Gastroesophageal sphincter (tissue), 4 donors: ENCODE results near the gene VOPP1. TPM values are rescaled to one million over a fixed set of nuclear protein-coding genes. Genes with fewer than 3 reads are reported as not detected.

Experiments used
- ATAC-seq: fragments of 150-250 bp; one replicate; pipeline ENCODE4 v1.9.1; 2016; ENCODE audit warnings: mild to moderate bottlenecking, moderate library complexity
- H3K27ac ChIP-seq, 4 donors: fragments of 200-600 bp; sonication (generic) in 3 of 4; 1 replicate in 3 of 4; 2 replicates in 1 of 4; pipeline ENCODE4 v1.5.1; 2016 to 2019
- H3K27me3 ChIP-seq: fragments of 200-600 bp; sonication (generic); one replicate; pipeline ENCODE4 v1.5.1; 2019
- H3K36me3 ChIP-seq, 2 donors: fragments of 200-600 bp; sonication (generic); one replicate each; pipeline ENCODE4 v1.5.1; 2019; ENCODE audit warnings: control low read depth in 1 of 2
- H3K4me1 ChIP-seq, 3 donors: fragments of 200-600 bp; sonication (generic); 1 replicate in 2 of 3; 2 replicates in 1 of 3; pipeline ENCODE4 v1.5.1; 2016 to 2019; ENCODE audit warnings: control low read depth in 2 of 3
- H3K4me3 ChIP-seq, 2 donors: fragments of 200-600 bp; sonication (generic); one replicate each; pipeline ENCODE4 v1.5.1; 2019; ENCODE audit warnings: mild to moderate bottlenecking in 1 of 2, moderate library complexity in 1 of 2
- H3K9me3 ChIP-seq, 3 donors: fragments of 200-600 bp; sonication (generic); one replicate each; pipeline ENCODE4 v1.5.1; 2017 to 2019; ENCODE audit warnings: control low read depth in 2 of 3
- CTCF ChIP-seq, 4 experiments: fragments of 200-600 bp in 2 of 4; fragments of 450-650 bp in 2 of 4; sonication (generic) in 1 of 4; IDR thresholded peaks; one replicate each; pipeline ENCODE4 v1.5.1; 2017 to 2019; ENCODE audit warnings: antibody characterized with exemption in 4 of 4, mild to moderate bottlenecking in 2 of 4, moderate library complexity in 2 of 4
- EP300 ChIP-seq: sonication (generic); formaldehyde crosslinking; IDR thresholded peaks from one replicate; pipeline ENCODE4 v1.6.1; 2017; ENCODE audit warnings: antibody characterized with exemption, mild to moderate bottlenecking
- POLR2A ChIP-seq, 2 donors: fragments of 450-650 bp; IDR thresholded peaks; one replicate each; pipeline ENCODE4 v1.6.1; 2017; ENCODE audit warnings: antibody characterized with exemption in 2 of 2, mild to moderate bottlenecking in 2 of 2, moderate library complexity in 1 of 2
- POLR2AphosphoS5 ChIP-seq: sonication (generic); formaldehyde crosslinking; IDR thresholded peaks from one replicate; pipeline ENCODE4 v1.6.1; 2017; ENCODE audit warnings: antibody characterized with exemption
- WGBS, 2 donors: methylation state at CpG; one replicate each; pipeline ENCODE4 v1.1.5; 2018; ENCODE audit warnings: low coverage in 1 of 2; 5-methylcytosine and 5-hydroxymethylcytosine counted together
- total RNA-seq, 4 donors: library from RNA; depleted of rRNA; stranded (reverse); fragments of >200 nt; gene quantifications; one replicate each; pipeline ENCODE4 v1.1.0, GENCODE V29; 2016

The VOPP1 gene
- total RNA-seq, 4 donors from 2014 or later = 20.5 to 51.6 (median 33.4) TPM

GRCh38 chr7:55575733-55576132 lies 3.4 kb upstream of the VOPP1 start:
- 73 to 79% methylated on average over 3 to 4 of the region's 4 CpGs for WGBS, 2 donors
- TF ChIP-seq POLR2AphosphoS5 = no peak
- TF ChIP-seq CTCF (IDR thresholded peaks at IDR 0.05) = no peak
- no peak for TF ChIP-seq EP300
- no peak for TF ChIP-seq POLR2A (IDR thresholded peaks at IDR 0.05)
- Histone ChIP-seq H3K4me3 (no peak overlapping the region), H3K27me3 (no peaks in the 10 kb centered on the region), H3K36me3 (no peaks in the 10 kb centered on the region), H3K27ac (no peak overlapping the region), H3K4me1 (peaks cover 0 to 32% (median 17%) of the 10 kb centered on the region in 3 donors), H3K9me3 (no peaks in the 10 kb centered on the region)
- no peak for ATAC-seq

GRCh38 chr7:55575098-55575497 lies 2.8 kb upstream of the VOPP1 start:
- Histone ChIP-seq H3K4me1 (peaks cover 0 to 38% (median 22%) of the 10 kb centered on the region in 3 donors), H3K9me3 (no peaks in the 10 kb centered on the region), H3K36me3 (no peaks in the 10 kb centered on the region), H3K4me3 (no peak overlapping the region), H3K27ac (no peak overlapping the region), H3K27me3 (no peaks in the 10 kb centered on the region)
- 65 to 69% methylated on average over 3 to 9 of the region's 9 CpGs for WGBS, 2 donors
- ATAC-seq = no peak
- no peak for TF ChIP-seq POLR2AphosphoS5
- no peak for TF ChIP-seq CTCF (IDR thresholded peaks at IDR 0.05)
- TF ChIP-seq EP300 = no peak
- no peak for TF ChIP-seq POLR2A (IDR thresholded peaks at IDR 0.05)

- H3K36me3 ChIP-seq = no peaks in the 10 kb centered on the region
- peaks cover 0 to 38% (median 22%) of the 10 kb centered on the region in 3 donors for H3K4me1 ChIP-seq
- WGBS, 2 donors = 4 to 7% methylated on average over 3 of the region's 3 CpGs
- H3K27me3 ChIP-seq = no peaks in the 10 kb centered on the region
- ATAC-seq = no peak
- H3K27ac ChIP-seq = peak overlapping the region in 3 of 4 donors; percentile 86 to 97 (median 90)
- no peaks in the 10 kb centered on the region for H3K9me3 ChIP-seq
- H3K4me3 ChIP-seq = no peak overlapping the region
- TF ChIP-seq POLR2AphosphoS5 (peak; percentile 68), EP300 (no peak), POLR2A (IDR thresholded peaks at IDR 0.05) (no peak)
Measured at GRCh38 chr7:55574051-55574717, 1.9 kb upstream of the VOPP1 start.

GRCh38 chr7:55573234-55573900 lies 1.1 kb upstream of the VOPP1 start:
- WGBS, 2 donors = 34 to 38% methylated on average over 7 to 8 of the region's 9 CpGs
- no peaks in the 10 kb centered on the region for H3K9me3 ChIP-seq
- peak overlapping the region; percentile 89 to 94 for H3K4me3 ChIP-seq
- H3K27me3 ChIP-seq = no peaks in the 10 kb centered on the region
- peak overlapping the region in 3 of 4 donors; percentile 86 to 97 (median 90) for H3K27ac ChIP-seq
- no peak for ATAC-seq
- TF ChIP-seq POLR2AphosphoS5 (no peak), CTCF (IDR thresholded peaks at IDR 0.05) (no peak), EP300 (no peak), POLR2A (IDR thresholded peaks at IDR 0.05) (no peak)
- H3K36me3 ChIP-seq = no peaks in the 10 kb centered on the region
- peaks cover 0 to 38% (median 22%) of the 10 kb centered on the region in 3 donors for H3K4me1 ChIP-seq

GRCh38 chr7:55571511-55572377 lies 558 bp downstream of the VOPP1 start:
- Histone ChIP-seq H3K4me3 (peak overlapping the region; percentile 58 to 94), H3K4me1 (peaks cover 0 to 41% (median 22%) of the 10 kb centered on the region in 3 donors), H3K9me3 (no peaks in the 10 kb centered on the region), H3K27ac (peak overlapping the region; percentile 64 to 97 (median 88)), H3K27me3 (no peaks in the 10 kb centered on the region), H3K36me3 (no peaks in the 10 kb centered on the region)
- TF ChIP-seq CTCF (IDR thresholded peaks at IDR 0.05) (peak in 1 of 4 experiments; percentile 35), POLR2AphosphoS5 (no peak), EP300 (no peak), POLR2A (IDR thresholded peaks at IDR 0.05) (peak in 1 of 2 donors; percentile 42)
- peak; percentile 40 for ATAC-seq
- WGBS, 2 donors = 1% methylated on average over 21 to 35 of the region's 97 CpGs
